ENCODE measurements around the gene EFTUD2.

The EFTUD2 gene

DNA sequence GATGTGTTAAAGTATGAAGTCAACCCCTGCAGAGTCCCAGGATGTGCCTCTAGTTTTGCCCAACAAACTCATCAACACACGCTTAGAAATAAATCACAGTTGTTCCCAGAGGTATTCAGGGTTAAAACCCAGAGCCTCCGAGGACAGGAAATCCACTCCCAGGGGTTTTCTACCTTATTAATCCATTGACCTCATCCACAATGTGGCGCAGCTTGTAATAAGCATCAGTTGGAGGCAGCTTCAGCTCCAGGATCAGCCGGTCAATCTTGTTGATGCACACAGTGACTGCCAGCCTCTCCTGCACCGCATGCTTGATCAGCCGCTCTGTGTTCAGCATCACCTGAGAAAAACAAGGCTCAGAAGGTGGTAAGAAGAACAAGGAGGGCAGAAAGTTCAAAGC lies 23.5 kb downstream of the EFTUD2 start:
- no peak for TF ChIP-seq CTCF (IDR thresholded peaks at IDR 0.05; ENCODE audit: low read depth, low read length)
- Histone ChIP-seq H3K36me3 (peaks cover 91% of the 10 kb centered on the region), H3K4me3 (ENCODE audit: low read depth, low read length) (no peak overlapping the region), H3K27me3 (no peaks in the 10 kb centered on the region), H3K4me1 (no peaks in the 10 kb centered on the region), H3K9me3 (no peaks in the 10 kb centered on the region)
- no peak for DNase-seq

- TF ChIP-seq CTCF (IDR thresholded peaks at IDR 0.05; ENCODE audit: low read depth, low read length): no peak
- Histone ChIP-seq H3K36me3 (peaks cover 91% of the 10 kb centered on the region), H3K4me3 (ENCODE audit: low read depth, low read length) (no peak overlapping the region), H3K4me1 (no peaks in the 10 kb centered on the region), H3K27me3 (no peaks in the 10 kb centered on the region), H3K9me3 (no peaks in the 10 kb centered on the region)
- DNase-seq: no peak
Measured at GRCh38 chr17:44872131-44872768, 27.0 kb downstream of the EFTUD2 start.

DNA sequence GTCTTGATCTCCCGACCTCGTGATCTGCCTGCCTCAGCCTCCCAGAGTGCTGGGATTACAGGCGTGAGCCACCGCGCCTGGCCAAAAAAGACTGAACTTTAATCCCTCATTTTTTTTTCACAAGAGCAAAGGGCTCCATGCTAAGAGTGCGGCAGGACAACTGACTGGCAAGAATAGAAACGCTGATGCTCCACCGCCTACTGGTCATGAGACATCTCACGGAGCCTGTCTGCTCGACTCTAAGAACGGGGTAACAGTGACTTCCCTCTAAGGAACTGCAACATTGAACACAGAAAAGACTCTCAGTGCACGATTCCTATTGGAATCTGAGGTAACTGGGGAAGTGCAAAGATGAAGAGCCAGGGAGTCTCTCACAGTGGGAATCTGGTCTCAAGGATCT lies 27.7 kb downstream of the EFTUD2 start:
- DNase-seq: no peak
- no peak for TF ChIP-seq CTCF (IDR thresholded peaks at IDR 0.05; ENCODE audit: low read depth, low read length)
- H3K9me3 ChIP-seq: no peaks in the 10 kb centered on the region
- H3K4me3 ChIP-seq (ENCODE audit: low read depth, low read length): no peak overlapping the region
- no peaks in the 10 kb centered on the region for H3K4me1 ChIP-seq
- H3K36me3 ChIP-seq: peaks cover 91% of the 10 kb centered on the region
- H3K27me3 ChIP-seq: no peaks in the 10 kb centered on the region

DNA sequence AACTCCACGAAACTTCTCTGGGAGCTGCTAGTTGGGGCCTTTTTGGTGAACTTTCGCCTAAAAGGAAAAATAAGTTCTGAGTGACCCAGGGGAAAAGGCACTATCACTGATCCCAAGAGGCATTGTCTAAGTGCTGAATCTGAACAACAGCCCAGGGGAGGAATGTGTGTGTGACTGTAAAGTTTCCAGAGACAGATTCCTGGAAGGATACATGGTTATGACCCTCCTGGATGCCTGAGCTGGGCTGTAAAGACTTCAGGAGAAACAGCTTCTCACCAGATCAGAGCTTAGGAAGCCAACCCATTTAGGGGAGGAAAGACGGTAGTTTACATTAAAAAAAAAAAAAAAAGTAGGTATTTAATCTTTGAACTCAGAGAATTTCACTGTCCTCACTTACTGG lies 31.4 kb downstream of the EFTUD2 start:
- no peaks in the 10 kb centered on the region for H3K9me3 ChIP-seq
- H3K36me3 ChIP-seq: peaks cover 90% of the 10 kb centered on the region
- DNase-seq: no peak
- no peak for TF ChIP-seq CTCF (IDR thresholded peaks at IDR 0.05; ENCODE audit: low read depth, low read length)
- no peaks in the 10 kb centered on the region for H3K4me1 ChIP-seq
- no peaks in the 10 kb centered on the region for H3K27me3 ChIP-seq
- H3K4me3 ChIP-seq (ENCODE audit: low read depth, low read length): no peak overlapping the region

DNA sequence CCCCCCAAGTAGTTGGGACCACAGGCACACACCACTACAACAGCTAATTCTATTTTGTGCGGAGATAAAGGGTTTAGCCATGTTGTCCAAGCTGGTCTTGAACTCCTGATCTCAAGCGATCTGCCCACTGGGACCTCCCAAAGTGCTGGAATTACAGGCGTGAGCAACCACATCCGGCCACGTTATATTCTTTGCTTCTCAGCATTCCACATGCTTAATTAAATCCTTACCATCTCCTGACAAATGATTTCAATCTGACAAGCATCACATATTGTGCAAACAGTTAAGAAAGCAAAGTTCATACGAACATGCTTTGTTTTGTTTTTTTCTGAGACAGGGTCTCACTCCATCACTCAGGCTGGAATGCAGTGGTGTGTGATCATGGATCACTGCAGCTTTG lies 33.3 kb downstream of the EFTUD2 start:
- DNase-seq: no peak
- no peaks in the 10 kb centered on the region for H3K4me1 ChIP-seq
- H3K4me3 ChIP-seq (ENCODE audit: low read depth, low read length): no peak overlapping the region
- peaks cover 87% of the 10 kb centered on the region for H3K36me3 ChIP-seq
- H3K9me3 ChIP-seq: no peaks in the 10 kb centered on the region
- no peak for TF ChIP-seq CTCF (IDR thresholded peaks at IDR 0.05; ENCODE audit: low read depth, low read length)
- H3K27me3 ChIP-seq: no peaks in the 10 kb centered on the region

GRCh38 chr17:44865231-44865660 lies 34.0 kb downstream of the EFTUD2 start:
- H3K36me3 ChIP-seq: peaks cover 85% of the 10 kb centered on the region

More at GRCh38 chr17:44865231-44865660, 34.0 kb downstream of the EFTUD2 start:
- DNase-seq: peak; percentile 83
- Histone ChIP-seq H3K4me3 (ENCODE audit: low read depth, low read length) (no peak overlapping the region), H3K4me1 (no peaks in the 10 kb centered on the region), H3K9me3 (no peaks in the 10 kb centered on the region), H3K27me3 (no peaks in the 10 kb centered on the region)
- TF ChIP-seq CTCF (IDR thresholded peaks at IDR 0.05; ENCODE audit: low read depth, low read length): peak; percentile 94

All from BE2C (cell line).